ENCODE data around the gene ZBED6. TPM values are rescaled to one million over a fixed set of nuclear protein-coding genes. Genes with fewer than 3 reads are reported as not detected.
A peak's percentile ranks its signal among the peaks of the same experiment; 100 is the strongest.
"Not testable (repeated sequence)": the region's sequence is repeated elsewhere in the genome, so short reads cannot be mapped to it uniquely, and the experiment has no call there.

Gene ZBED6
- polyA plus RNA-seq, 10 donors = 8.7 to 18.0 (median 14.9) TPM

- DNase-seq = no peak
Measured at GRCh38 chr1:203778146-203778545, 17.3 kb upstream of the ZBED6 start.

- DNase-seq = no peak
Measured at GRCh38 chr1:203778789-203779188, 16.6 kb upstream of the ZBED6 start.

- no peak for DNase-seq
Measured at GRCh38 chr1:203781962-203782361, 13.5 kb upstream of the ZBED6 start.

GRCh38 chr1:203789966-203790365 lies 5.5 kb upstream of the ZBED6 start:
- DNase-seq = no peak

- DNase-seq = no peak
Measured at GRCh38 chr1:203791498-203791897, 3.9 kb upstream of the ZBED6 start.

- DNase-seq = no peak
Measured at GRCh38 chr1:203792486-203792885, 2.9 kb upstream of the ZBED6 start.

- not testable (repeated sequence) for DNase-seq
Measured at GRCh38 chr1:203793561-203793960, 1.9 kb upstream of the ZBED6 start.

GRCh38 chr1:203794764-203795440 lies 521 bp upstream of the ZBED6 start:
- DNase-seq = no peak

GRCh38 chr1:203796236-203796605 lies 798 bp downstream of the ZBED6 start:
- DNase-seq = peak; percentile 34 to 74 (median 45)

GRCh38 chr1:203797216-203797615 lies 1.8 kb downstream of the ZBED6 start:
- DNase-seq = no peak

- DNase-seq = peak in 2 of 3 donors; percentile 22 to 52
Measured at GRCh38 chr1:203797948-203798655, 2.7 kb downstream of the ZBED6 start.

- DNase-seq = no peak
Measured at GRCh38 chr1:203799157-203799556, 3.7 kb downstream of the ZBED6 start.

GRCh38 chr1:203799971-203800370 lies 4.5 kb downstream of the ZBED6 start:
- DNase-seq = peak in 1 of 3 donors; percentile 7

GRCh38 chr1:203805689-203806088 lies 10.3 kb downstream of the ZBED6 start:
- no peak for DNase-seq

- DNase-seq = peak in 1 of 3 donors; percentile 29
Measured at GRCh38 chr1:203807196-203807595, 11.8 kb downstream of the ZBED6 start.

- DNase-seq = no peak
Measured at GRCh38 chr1:203813581-203814341, 18.3 kb downstream of the ZBED6 start.

- no peak for DNase-seq
Measured at GRCh38 chr1:203818399-203818798, 23.0 kb downstream of the ZBED6 start.

- no peak for DNase-seq
Measured at GRCh38 chr1:203823306-203823705, 27.9 kb downstream of the ZBED6 start.

GRCh38 chr1:203826175-203826574 lies 30.8 kb downstream of the ZBED6 start:
- DNase-seq = no peak

- no peak for DNase-seq
Measured at GRCh38 chr1:203828002-203828401, 32.6 kb downstream of the ZBED6 start.

GRCh38 chr1:203828503-203828902 lies 33.1 kb downstream of the ZBED6 start:
- no peak for DNase-seq

GRCh38 chr1:203829247-203829646 lies 33.8 kb downstream of the ZBED6 start:
- DNase-seq = not testable (repeated sequence)

GRCh38 chr1:203835476-203835875 lies 40.1 kb downstream of the ZBED6 start:
- no peak for DNase-seq
